GM12801 (cell line): Measurements from ENCODE around the gene CALD1.

Experiments
- CTCF ChIP-seq: IDR thresholded peaks from one replicate; pipeline ENCODE4 v1.5.1; 2011; ENCODE audit warnings: control low read depth; ENCODE audit not compliant: insufficient read length; ENCODE audit errors: extremely low read depth

The CALD1 gene

GRCh38 chr7:134781171-134781570, 1.7 kb downstream of the CALD1 start:
- TF ChIP-seq CTCF, result no peak

- TF ChIP-seq CTCF, result no peak
Measured at GRCh38 chr7:134782121-134782623, 2.7 kb downstream of the CALD1 start.

- no peak for TF ChIP-seq CTCF
Measured at GRCh38 chr7:134783294-134784069, 4.0 kb downstream of the CALD1 start.

GRCh38 chr7:134784251-134785049, 5.0 kb downstream of the CALD1 start:
- TF ChIP-seq CTCF, result no peak

- TF ChIP-seq CTCF, result no peak
Measured at GRCh38 chr7:134785842-134786241, 6.4 kb downstream of the CALD1 start.

- TF ChIP-seq CTCF, result no peak
Measured at GRCh38 chr7:134787064-134787463, 7.6 kb downstream of the CALD1 start.

GRCh38 chr7:134787720-134788119, 8.3 kb downstream of the CALD1 start:
- no peak for TF ChIP-seq CTCF
